ENCODE results near the gene UBXN2A. TPM values are rescaled to one million over a fixed set of nuclear protein-coding genes. Genes with fewer than 3 reads are reported as not detected.
A peak's percentile ranks its signal among the peaks of the same experiment; 100 is the strongest.

Gene UBXN2A
- 14.1 TPM for total RNA-seq
- long read RNA-seq, full-length matches to known transcripts: 18 of 38 reads
- long read RNA-seq, partial matches to known transcripts: 0 of 38 reads
- long read RNA-seq, other reads (novel, unspliced or antisense): 20 of 38 reads

GRCh38 chr2:23939987-23940717, at the start of gene UBXN2A:
Gene UBXN2A, plus strand, starts transcription at chr2:23940463. Its CDS starts 17,852 bp downstream, at chr2:23958315.
- DNase-seq (peak; percentile 87), ATAC-seq (peak; percentile 98)
- no peaks in the 10 kb centered on the region for H3K9me3 ChIP-seq
- no peak for TF ChIP-seq CTCF (IDR thresholded peaks at IDR 0.05)
- intact Hi-C loops (cut with DNase I): no loop called here
- H3K27me3 ChIP-seq (ENCODE audit: low read depth): no peaks in the 10 kb centered on the region
- H3K27ac ChIP-seq: peak within 1 kb of the TSS; percentile 92
- no peaks in the 10 kb centered on the region for H3K36me3 ChIP-seq
- peaks cover 18% of the 10 kb centered on the region for H3K4me1 ChIP-seq
- peak within 1 kb of the TSS; percentile 69 for H3K4me3 ChIP-seq

GRCh38 chr2:23900133-23900532, 40.1 kb upstream of the UBXN2A start:
- no peak for ATAC-seq
- DNase-seq: no peak
- H3K9me3 ChIP-seq: no peaks in the 10 kb centered on the region
- H3K27me3 ChIP-seq (ENCODE audit: low read depth): no peaks in the 10 kb centered on the region
- H3K4me1 ChIP-seq: peaks cover 42% of the 10 kb centered on the region
- H3K27ac ChIP-seq: no peak overlapping the region
- intact Hi-C loops (cut with DNase I): no loop called here
- no peak for TF ChIP-seq CTCF (IDR thresholded peaks at IDR 0.05)
- H3K36me3 ChIP-seq: no peaks in the 10 kb centered on the region
- H3K4me3 ChIP-seq: no peak overlapping the region

DNA sequence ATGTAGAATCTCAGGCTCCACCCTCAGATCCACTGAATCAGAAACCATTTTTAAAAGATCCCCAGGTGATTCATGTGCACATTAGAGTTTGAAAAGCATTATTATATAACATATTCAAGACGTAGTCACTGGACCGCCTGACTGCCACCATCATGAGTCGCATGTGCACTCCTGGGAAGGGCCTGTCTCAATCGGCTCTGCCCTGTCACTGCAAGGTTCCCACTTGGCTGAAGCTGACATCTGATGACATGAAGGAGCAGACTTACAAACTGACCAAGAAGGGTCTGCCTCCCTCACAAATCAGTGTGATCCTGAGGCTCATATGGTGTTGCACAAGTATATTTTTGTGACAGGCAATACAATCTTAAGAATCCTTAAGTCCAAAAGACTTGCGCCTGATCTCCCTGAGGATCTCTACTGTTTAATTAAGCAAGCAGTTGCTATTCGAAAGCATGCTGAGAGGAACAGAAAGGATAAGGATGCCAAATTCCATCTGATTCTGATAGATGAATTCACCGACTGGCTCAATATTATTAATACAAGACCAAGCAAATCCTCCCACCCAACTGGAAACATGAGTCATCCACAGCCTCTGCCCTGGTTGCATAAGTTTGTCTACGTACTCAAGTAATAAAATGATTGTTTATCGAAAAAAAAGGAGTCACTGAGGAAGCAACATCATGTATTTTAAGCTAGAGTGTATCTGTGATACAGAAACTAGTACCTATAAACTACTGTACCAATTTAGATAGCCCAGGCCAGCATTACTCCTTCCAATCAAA, 39.5 kb upstream of the UBXN2A start:
- Histone ChIP-seq H3K27me3 (ENCODE audit: low read depth) (no peaks in the 10 kb centered on the region), H3K4me3 (no peak overlapping the region), H3K4me1 (peaks cover 45% of the 10 kb centered on the region), H3K36me3 (no peaks in the 10 kb centered on the region), H3K9me3 (no peaks in the 10 kb centered on the region), H3K27ac (no peak overlapping the region)
- intact Hi-C loops (cut with DNase I): no loop called here
- ATAC-seq (peak; percentile 41 to 79), DNase-seq (no peak)
- TF ChIP-seq CTCF (IDR thresholded peaks at IDR 0.05): no peak

DNA sequence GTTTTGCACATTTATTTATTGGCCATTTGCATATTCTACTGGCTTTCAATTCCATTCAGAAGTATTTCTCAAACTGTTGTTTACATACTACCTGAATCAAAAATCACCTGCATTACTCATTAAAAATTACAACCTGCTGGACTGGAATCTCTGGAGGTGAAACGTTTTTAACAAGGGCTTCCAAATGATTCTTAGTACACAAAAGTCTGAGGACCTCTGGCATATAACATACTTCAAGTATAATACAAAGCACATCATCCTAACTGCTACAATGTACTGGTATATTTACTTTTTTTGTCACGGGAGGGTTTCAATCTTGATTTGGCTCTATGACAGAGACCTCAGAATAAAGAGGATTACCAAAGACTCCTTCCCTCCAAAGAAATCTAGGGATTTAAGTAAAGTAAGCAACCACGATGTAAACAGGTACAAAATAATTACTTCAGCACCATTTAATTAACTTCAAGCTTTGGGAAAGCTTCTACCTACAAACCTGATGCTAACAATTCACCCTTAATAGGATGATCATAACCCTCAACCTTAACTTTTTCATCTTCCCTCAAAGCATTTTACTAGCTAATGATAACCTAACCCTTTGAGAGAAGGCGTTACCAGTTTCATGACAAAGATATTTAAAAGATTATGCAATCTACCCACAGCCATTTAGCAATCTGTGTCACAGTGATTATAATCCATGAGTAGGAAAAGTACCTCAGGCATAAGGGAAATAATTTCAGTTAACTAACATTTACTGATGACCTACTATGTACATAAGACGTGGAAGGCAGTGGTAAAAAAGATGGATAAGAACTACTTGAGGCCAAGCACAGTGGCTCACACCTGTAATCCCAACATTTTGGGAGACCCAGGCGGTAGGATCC, 38.1 kb upstream of the UBXN2A start:
- Histone ChIP-seq H3K36me3 (no peaks in the 10 kb centered on the region), H3K4me3 (no peak overlapping the region), H3K27ac (no peak overlapping the region), H3K4me1 (peaks cover 45% of the 10 kb centered on the region), H3K9me3 (no peaks in the 10 kb centered on the region), H3K27me3 (ENCODE audit: low read depth) (no peaks in the 10 kb centered on the region)
- intact Hi-C loops (cut with DNase I): no loop called here
- no peak for TF ChIP-seq CTCF (IDR thresholded peaks at IDR 0.05)
- peak; percentile 59 to 72 for ATAC-seq
- no peak for DNase-seq

GRCh38 chr2:23903034-23903433, 37.2 kb upstream of the UBXN2A start:
- Histone ChIP-seq H3K4me3 (no peak overlapping the region), H3K4me1 (peaks cover 45% of the 10 kb centered on the region), H3K9me3 (no peaks in the 10 kb centered on the region), H3K27me3 (ENCODE audit: low read depth) (no peaks in the 10 kb centered on the region), H3K27ac (no peak overlapping the region), H3K36me3 (no peaks in the 10 kb centered on the region)
- TF ChIP-seq CTCF (IDR thresholded peaks at IDR 0.05): no peak
- no peak for ATAC-seq
- intact Hi-C loops (cut with DNase I): no loop called here
- no peak for DNase-seq
